ENCODE measurements around the gene DNAJC7.

The DNAJC7 gene

DNA sequence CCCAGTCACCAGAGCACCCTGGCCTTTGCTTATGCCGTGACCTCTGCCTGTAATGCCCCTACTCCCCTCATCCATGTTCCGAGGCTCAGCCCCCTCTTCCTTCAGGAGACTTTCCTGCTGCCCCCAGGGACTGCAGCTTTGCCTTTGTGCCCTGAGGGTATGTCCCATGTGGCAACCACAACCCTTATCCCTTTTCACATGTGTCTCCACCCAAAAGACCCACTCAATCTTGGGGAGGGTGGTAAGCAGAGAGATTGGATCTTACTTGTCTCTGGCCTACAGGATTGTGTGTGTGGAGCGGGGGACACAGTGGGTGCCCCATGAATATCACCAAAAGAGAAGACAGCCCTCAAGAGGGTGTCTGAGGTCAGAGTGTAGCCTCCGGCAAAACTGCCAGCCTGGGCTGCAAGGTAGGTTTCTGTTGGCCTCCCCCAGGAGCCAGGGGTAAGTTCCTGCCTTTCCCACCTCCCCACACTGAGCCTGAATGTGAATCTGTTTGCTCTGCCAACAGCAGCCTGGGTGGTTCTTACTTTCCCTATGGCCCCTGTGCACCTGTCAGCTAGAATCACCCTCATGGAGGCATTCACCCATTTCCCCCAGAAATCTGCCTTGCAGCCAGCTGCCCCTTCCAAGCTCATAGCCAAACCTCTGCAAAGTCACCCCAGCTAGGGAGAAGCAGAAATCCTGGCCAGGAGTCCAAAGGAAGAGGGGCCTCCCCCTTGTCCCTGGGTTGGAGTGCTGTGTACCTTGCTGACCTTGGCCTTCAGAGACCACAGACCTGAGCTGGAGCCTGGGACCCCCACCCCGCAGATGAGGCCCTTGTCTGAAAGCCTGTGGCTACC lies 44.6 kb upstream of the DNAJC7 start:
- DNase-seq (ENCODE audit: low read depth in 1 of 2, low spot score in 1 of 2): no peak
- TF ChIP-seq REST (IDR thresholded peaks at IDR 0.05; ENCODE audit: insufficient replicate concordance, low read depth) (no peak), GABPA (IDR thresholded peaks at IDR 0.05; ENCODE audit: low read depth) (no peak), SPI1 (IDR thresholded peaks at IDR 0.05; ENCODE audit: borderline replicate concordance, low read depth) (no peak), POLR2AphosphoS5 (IDR thresholded peaks at IDR 0.05; ENCODE audit: low read depth) (no peak), CTCF (IDR thresholded peaks at IDR 0.05; ENCODE audit: insufficient read depth, low read length) (no peak)
- H3K27me3 ChIP-seq (ENCODE audit: insufficient read depth, poor library complexity, severe bottlenecking): no peaks in the 10 kb centered on the region
- no peak overlapping the region for H3K4me3 ChIP-seq (replicated peaks; ENCODE audit: insufficient read depth, low read length)
- H3K27ac ChIP-seq (replicated peaks): no peak overlapping the region

- Histone ChIP-seq H3K27me3 (ENCODE audit: insufficient read depth, poor library complexity, severe bottlenecking) (no peaks in the 10 kb centered on the region), H3K27ac (replicated peaks) (no peak overlapping the region), H3K4me3 (replicated peaks; ENCODE audit: insufficient read depth, low read length) (no peak overlapping the region)
- DNase-seq (ENCODE audit: low read depth in 1 of 2, low spot score in 1 of 2): no peak
- TF ChIP-seq SPI1 (IDR thresholded peaks at IDR 0.05; ENCODE audit: borderline replicate concordance, low read depth) (no peak), CTCF (IDR thresholded peaks at IDR 0.05; ENCODE audit: insufficient read depth, low read length) (no peak), GABPA (IDR thresholded peaks at IDR 0.05; ENCODE audit: low read depth) (no peak), POLR2AphosphoS5 (IDR thresholded peaks at IDR 0.05; ENCODE audit: low read depth) (no peak), REST (IDR thresholded peaks at IDR 0.05; ENCODE audit: insufficient replicate concordance, low read depth) (no peak)
These were observed 43.0 kb upstream of the DNAJC7 start for GRCh38 chr17:42060231-42060630.

GRCh38 chr17:42059815-42060214 lies 42.6 kb upstream of the DNAJC7 start:
- H3K27ac ChIP-seq (replicated peaks): no peak overlapping the region
- DNase-seq (ENCODE audit: low read depth in 1 of 2, low spot score in 1 of 2): no peak
- no peaks in the 10 kb centered on the region for H3K27me3 ChIP-seq (ENCODE audit: insufficient read depth, poor library complexity, severe bottlenecking)
- no peak overlapping the region for H3K4me3 ChIP-seq (replicated peaks; ENCODE audit: insufficient read depth, low read length)
- no peak for TF ChIP-seq POLR2AphosphoS5 (IDR thresholded peaks at IDR 0.05; ENCODE audit: low read depth)
- TF ChIP-seq CTCF (IDR thresholded peaks at IDR 0.05; ENCODE audit: insufficient read depth, low read length): no peak
- TF ChIP-seq REST (IDR thresholded peaks at IDR 0.05; ENCODE audit: insufficient replicate concordance, low read depth): no peak
- TF ChIP-seq GABPA (IDR thresholded peaks at IDR 0.05; ENCODE audit: low read depth): no peak
- TF ChIP-seq SPI1 (IDR thresholded peaks at IDR 0.05; ENCODE audit: borderline replicate concordance, low read depth): no peak

Measured in HL-60 (cell line).